IMR-90 (cell line): ENCODE results near the gene ABCC4. TPM values are rescaled to one million over a fixed set of nuclear protein-coding genes. Genes with fewer than 3 reads are reported as not detected.

Experiments used
- ATAC-seq: fragments of 200-7000 bp; cut with Tn5 transposase; 2 replicates; pipeline ENCODE4 v1.9.1; 2020; ENCODE audit warnings: low read depth, mild to moderate bottlenecking, moderate library complexity
- BruUV-seq: library from RNA; stranded (reverse); fragments of 400-500 nt; replicated peaks from 2 replicates; lab custom pipeline; 2021; lab: Mats Ljungman, UMichigan
- CTCF ChIA-PET: fragments of 300-600 bp; formaldehyde crosslinking; extraction: SDS; loops from one replicate; lab custom pipeline; 2021; ENCODE audit warnings: antibody characterized with exemption; lab: Yijun Ruan, JAX
- POLR2A ChIA-PET: fragments of 300-600 bp; sonication (Branson Sonifier 250); formaldehyde crosslinking; loops from one replicate; lab custom pipeline; 2022; ENCODE audit warnings: antibody characterized with exemption; ENCODE audit not compliant: unreplicated experiment; lab: Charles Lee
- DNase-seq: peaks from one replicate; pipeline ENCODE4 v3.0.0; 2013
- H2AFZ ChIP-seq: replicated peaks from 2 replicates; pipeline ENCODE3; 2013; ENCODE audit warnings: low read length, mild to moderate bottlenecking; ENCODE audit not compliant: poor library complexity
- H2AK5ac ChIP-seq: 2 replicates; pipeline ENCODE4 v1.6.1; 2013; ENCODE audit warnings: low read depth, low read length, inconsistent platforms
- H2AK9ac ChIP-seq: replicated peaks from 2 replicates; pipeline ENCODE3; 2013; ENCODE audit warnings: mild to moderate bottlenecking, low read depth, low read length, moderate library complexity; ENCODE audit not compliant: poor library complexity
- H2BK120ac ChIP-seq: 2 replicates; pipeline ENCODE4 v1.6.1; 2013; ENCODE audit warnings: low read depth, low read length, inconsistent platforms
- H2BK15ac ChIP-seq: 3 replicates; pipeline ENCODE4 v1.6.1; 2013; ENCODE audit warnings: low read depth, low read length, inconsistent platforms
- H2BK20ac ChIP-seq: 2 replicates; pipeline ENCODE4 v1.6.1; 2013; ENCODE audit warnings: low read depth, mild to moderate bottlenecking, inconsistent platforms, low read length, moderate library complexity
- H2BK5ac ChIP-seq: 2 replicates; pipeline ENCODE4 v1.6.1; 2013; ENCODE audit warnings: mild to moderate bottlenecking, low read depth, low read length, inconsistent platforms; ENCODE audit not compliant: poor library complexity, severe bottlenecking
- H3K14ac ChIP-seq: replicated peaks from 2 replicates; pipeline ENCODE4 v1.6.1; 2013; ENCODE audit warnings: low read depth, low read length, inconsistent platforms
- H3K18ac ChIP-seq: 2 replicates; pipeline ENCODE4 v1.6.1; 2013; ENCODE audit warnings: low read depth, low read length, control low read depth
- H3K23ac ChIP-seq: 2 replicates; pipeline ENCODE4 v1.6.1; 2013; ENCODE audit warnings: low read depth, low read length, inconsistent platforms
- H3K27ac ChIP-seq: 2 replicates; pipeline ENCODE4 v1.5.1; 2013; ENCODE audit warnings: mild to moderate bottlenecking, control low read depth, low read length; ENCODE audit not compliant: insufficient read depth
- H3K27me3 ChIP-seq: 2 replicates; pipeline ENCODE4 v1.6.1; 2013; ENCODE audit warnings: low read length; ENCODE audit not compliant: control insufficient read depth, insufficient read depth
- H3K36me3 ChIP-seq: 2 replicates; pipeline ENCODE4 v1.6.1; 2013; ENCODE audit warnings: low read length, mixed read lengths; ENCODE audit not compliant: control insufficient read depth, insufficient read depth
- H3K4ac ChIP-seq: 2 replicates; pipeline ENCODE4 v1.6.1; 2013; ENCODE audit warnings: low read depth, low read length, inconsistent platforms
- H3K4me1 ChIP-seq: 2 replicates; pipeline ENCODE4 v1.6.1; 2013; ENCODE audit warnings: low read length, mixed read lengths; ENCODE audit not compliant: control insufficient read depth, insufficient read depth
- H3K4me2 ChIP-seq: 2 replicates; pipeline ENCODE4 v1.6.1; 2013; ENCODE audit warnings: low read depth, mild to moderate bottlenecking, control low read depth, low read length, moderate library complexity
- H3K4me3 ChIP-seq: 2 replicates; pipeline ENCODE4 v1.5.1; 2013; ENCODE audit warnings: low read depth, mild to moderate bottlenecking, control low read depth, low read length, moderate library complexity; ENCODE audit not compliant: insufficient read depth
- H3K56ac ChIP-seq: 2 replicates; pipeline ENCODE4 v1.6.1; 2013; ENCODE audit warnings: low read length, inconsistent platforms; ENCODE audit not compliant: insufficient read depth; ENCODE audit errors: extremely low read depth
- H3K79me1 ChIP-seq, 2 experiments: 2 replicates each; pipeline ENCODE4 v1.6.1; 2013; ENCODE audit warnings: low read length in 2 of 2, inconsistent platforms in 1 of 2, low read depth in 1 of 2
- H3K9ac ChIP-seq: 2 replicates; pipeline ENCODE4 v1.6.1; 2013; ENCODE audit warnings: low read depth, low read length, control low read depth
- H3K9me1 ChIP-seq: 2 replicates; pipeline ENCODE4 v1.6.1; 2013; ENCODE audit warnings: low read length, inconsistent platforms; ENCODE audit not compliant: insufficient read depth
- H3K9me3 ChIP-seq: 2 replicates; pipeline ENCODE4 v1.6.1; 2013; ENCODE audit warnings: low read length; ENCODE audit not compliant: control insufficient read depth, insufficient read depth
- H4K20me1 ChIP-seq: 2 replicates; pipeline ENCODE4 v1.6.1; 2013; ENCODE audit warnings: low read length, inconsistent platforms; ENCODE audit not compliant: insufficient read depth
- H4K5ac ChIP-seq: 2 replicates; pipeline ENCODE4 v1.6.1; 2013; ENCODE audit warnings: mild to moderate bottlenecking, low read depth, low read length, control low read depth
- H4K8ac ChIP-seq, 2 experiments: 2 replicates each; pipeline ENCODE4 v1.6.1; 2013; ENCODE audit warnings: low read depth in 2 of 2, low read length in 2 of 2, control low read depth in 1 of 2, inconsistent platforms in 1 of 2
- H4K91ac ChIP-seq: 2 replicates; pipeline ENCODE4 v1.6.1; 2013; ENCODE audit warnings: low read depth, low read length, inconsistent platforms; ENCODE audit not compliant: insufficient read depth
- BHLHE40 ChIP-seq: fragments of 150-350 bp; IDR thresholded peaks from 2 replicates; pipeline ENCODE4 v1.6.1; 2016; ENCODE audit warnings: mild to moderate bottlenecking, low read depth, low read length
- CEBPB ChIP-seq: IDR thresholded peaks from 2 replicates; pipeline ENCODE4 v1.6.1; 2012; ENCODE audit warnings: low read depth, low read length, improper control_type of control experiment
- MAFK ChIP-seq: IDR thresholded peaks from 2 replicates; pipeline ENCODE4 v1.6.1; 2012; ENCODE audit warnings: low read depth, low read length, improper control_type of control experiment
- MAZ ChIP-seq: IDR thresholded peaks from 2 replicates; pipeline ENCODE4 v1.6.1; 2012; ENCODE audit warnings: low read depth, mild to moderate bottlenecking, low read length, improper control_type of control experiment, moderate library complexity, borderline replicate concordance
- MXI1 ChIP-seq: IDR thresholded peaks from 2 replicates; pipeline ENCODE4 v1.6.1; 2012; ENCODE audit warnings: low read depth, mild to moderate bottlenecking, low read length, moderate library complexity, borderline replicate concordance
- RAD21 ChIP-seq: IDR thresholded peaks from 2 replicates; pipeline ENCODE4 v1.6.1; 2012; ENCODE audit warnings: low read length, improper control_type of control experiment
- RCOR1 ChIP-seq: IDR thresholded peaks from 2 replicates; pipeline ENCODE4 v1.6.1; 2012; ENCODE audit warnings: mild to moderate bottlenecking, low read length, improper control_type of control experiment; ENCODE audit not compliant: insufficient replicate concordance
- RFX5 ChIP-seq: IDR thresholded peaks from 2 replicates; pipeline ENCODE4 v1.8.0; 2012; ENCODE audit warnings: low read depth, mild to moderate bottlenecking, low read length, moderate library complexity
- SMC3 ChIP-seq: fragments of 150-350 bp; IDR thresholded peaks from 2 replicates; pipeline ENCODE4 v1.6.1; 2016; ENCODE audit warnings: low read depth, mild to moderate bottlenecking, antibody characterized with exemption, low read length, moderate library complexity
- WGBS, 2 experiments: methylation state at CpG; one replicate each; pipeline versions ENCODE4 v1.1.5 to v1.1.7; 2013; ENCODE audit warnings: missing lambda C conversion rate in 2 of 2; ENCODE audit not compliant: insufficient read length in 1 of 2; ENCODE audit errors: extremely low coverage in 2 of 2; 5-methylcytosine and 5-hydroxymethylcytosine counted together
- dilution Hi-C: fragments of 300-500 bp; cut with HindIII; formaldehyde crosslinking; loops from one replicate; pipeline ENCODE4 v1.14.3; 2018; ENCODE audit warnings: low sequenced_read_pairs; ENCODE audit not compliant: unreplicated experiment
- in situ Hi-C: fragments of 300-500 bp; cut with MboI; formaldehyde crosslinking; loops from 3 replicates; pipeline ENCODE4 v1.14.3; 2019; ENCODE audit warnings: low sequenced_read_pairs, inconsistent platforms, mixed read lengths
- intact Hi-C: fragments of 100-400 bp; cut with micrococcal nuclease; formaldehyde crosslinking; loops from 2 replicates; pipeline ENCODE4 v1.10.0; 2022
- polyA plus RNA-seq, 3 experiments: library from polyadenylated mRNA; depleted of rRNA; stranded (reverse); fragments of >200 nt; gene quantifications; 2 replicates each; pipeline ENCODE4 v1.2.3, GENCODE V29; 2012; ENCODE audit warnings: low replicate concordance in 1 of 3
- total RNA-seq: library from RNA; depleted of rRNA; stranded (reverse); fragments of >200 nt; gene quantifications from 2 replicates; pipeline ENCODE4 v1.2.3, GENCODE V29; 2012
- TF ChIP-seq, protein P1 (sequence below): fragments of 150-350 bp; IDR thresholded peaks from 2 replicates; pipeline ENCODE4 v1.6.1; 2016; ENCODE audit warnings: low read depth, mild to moderate bottlenecking, low read length, moderate library complexity, borderline replicate concordance

ABCC4 gene
- total and polyA plus RNA-seq, 2 of the 4 experiments (the other 2 are of a cell fraction), result 16.6 to 41.4 TPM

DNA sequence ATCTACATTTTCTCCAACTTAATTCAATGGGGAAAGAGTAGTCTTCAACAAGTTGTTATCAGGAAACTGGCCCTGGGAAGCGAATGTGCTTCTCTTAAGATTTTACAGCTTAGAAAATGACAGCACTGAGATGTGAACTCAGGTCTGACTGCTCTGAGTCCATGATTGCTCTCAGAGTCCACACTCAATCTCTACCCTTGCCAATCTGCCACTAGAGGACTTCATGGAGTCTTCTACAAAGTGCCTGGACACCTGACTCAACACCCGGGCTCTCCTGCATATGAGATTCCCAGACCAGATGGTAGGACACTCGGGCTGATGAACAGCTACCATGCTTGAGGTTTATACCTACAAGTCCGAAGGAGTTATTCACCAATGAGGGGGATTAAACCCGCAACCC is 74.8 kb downstream of the ABCC4 start:
- dilution Hi-C loops, result no loop called here
- no peak overlapping the region for H3K9ac ChIP-seq
- H3K27ac ChIP-seq, result no peak overlapping the region
- no peak overlapping the region for H3K4ac ChIP-seq
- no peak overlapping the region for H2AK5ac ChIP-seq
- H3K14ac ChIP-seq, result no peak overlapping the region; the same call in 1 of the 2 replicates
- no peak overlapping the region for H3K23ac ChIP-seq
- in situ Hi-C loops, result no loop called here
- H4K5ac ChIP-seq, result no peak overlapping the region; the same call in 1 of the 2 replicates
- no peaks in the 10 kb centered on the region for H3K27me3 ChIP-seq
- no peak overlapping the region for H2AK9ac ChIP-seq
- no peak overlapping the region for H3K56ac ChIP-seq
- H2BK15ac ChIP-seq, result no peak overlapping the region
- no peak overlapping the region for H2BK20ac ChIP-seq
- no peak overlapping the region for H3K4me3 ChIP-seq
- BruUV-seq, result no TSS peak
- H2BK5ac ChIP-seq, result no peak overlapping the region
- H3K9me1 ChIP-seq, result peaks cover 25% of the 10 kb centered on the region
- no peak overlapping the region for H2BK120ac ChIP-seq
- no peak overlapping the region for H4K91ac ChIP-seq
- no peak for TF ChIP-seq SMC3
- no peak for TF ChIP-seq RCOR1
- TF ChIP-seq BHLHE40, result no peak
- no peak for TF ChIP-seq MXI1
- TF ChIP-seq RFX5, result no peak
- TF ChIP-seq RAD21, result no peak
- no peak for TF ChIP-seq MAFK
- TF ChIP-seq, protein P1, sequence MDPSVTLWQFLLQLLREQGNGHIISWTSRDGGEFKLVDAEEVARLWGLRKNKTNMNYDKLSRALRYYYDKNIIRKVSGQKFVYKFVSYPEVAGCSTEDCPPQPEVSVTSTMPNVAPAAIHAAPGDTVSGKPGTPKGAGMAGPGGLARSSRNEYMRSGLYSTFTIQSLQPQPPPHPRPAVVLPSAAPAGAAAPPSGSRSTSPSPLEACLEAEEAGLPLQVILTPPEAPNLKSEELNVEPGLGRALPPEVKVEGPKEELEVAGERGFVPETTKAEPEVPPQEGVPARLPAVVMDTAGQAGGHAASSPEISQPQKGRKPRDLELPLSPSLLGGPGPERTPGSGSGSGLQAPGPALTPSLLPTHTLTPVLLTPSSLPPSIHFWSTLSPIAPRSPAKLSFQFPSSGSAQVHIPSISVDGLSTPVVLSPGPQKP, result no peak
- no peak for TF ChIP-seq CEBPB
- no peak for TF ChIP-seq MAZ
- peaks cover 4% of the 10 kb centered on the region; the same call in 1 of the 2 replicates for H3K4me1 ChIP-seq
- DNase-seq (no peak), ATAC-seq (no peak)
- no peak overlapping the region for H3K18ac ChIP-seq
- peaks cover 9% of the 10 kb centered on the region for H3K36me3 ChIP-seq
- POLR2A ChIA-PET, result no interaction called here
- 0 out of 2 replicates have a peak, but pooled peaks cover 8% of the 10 kb centered on the region for H4K20me1 ChIP-seq
- H3K79me1 ChIP-seq, result peaks cover 32 to 71% of the 10 kb centered on the region in 2 experiments
- CTCF ChIA-PET, result interaction anchor here (0.6 kb wide), 1 partner anchor 21 kb away, joined by 4 read pairs; no protein-coding TSS in a partner anchor
- no CpG with 5 or more reads among the region's 5 CpGs for WGBS, 2 experiments
- H3K4me2 ChIP-seq, result no peak overlapping the region
- no peak overlapping the region for H4K8ac ChIP-seq
- no peak overlapping the region for H2AFZ ChIP-seq
- intact Hi-C loops, result no loop called here
- no peaks in the 10 kb centered on the region for H3K9me3 ChIP-seq
